Breast epithelium (tissue), 3 donors: ENCODE data around the gene NMRK1.

Experiments
- POLR2A ChIP-seq: fragments of 450-650 bp; IDR thresholded peaks from one replicate; pipeline ENCODE4 v1.6.1; 2016; ENCODE audit warnings: antibody characterized with exemption, mild to moderate bottlenecking, moderate library complexity
- POLR2AphosphoS5 ChIP-seq, 3 donors: sonication (generic); formaldehyde crosslinking; IDR thresholded peaks; one replicate each; pipeline ENCODE4 v1.6.1; 2017; ENCODE audit warnings: antibody characterized with exemption in 3 of 3

DNA sequence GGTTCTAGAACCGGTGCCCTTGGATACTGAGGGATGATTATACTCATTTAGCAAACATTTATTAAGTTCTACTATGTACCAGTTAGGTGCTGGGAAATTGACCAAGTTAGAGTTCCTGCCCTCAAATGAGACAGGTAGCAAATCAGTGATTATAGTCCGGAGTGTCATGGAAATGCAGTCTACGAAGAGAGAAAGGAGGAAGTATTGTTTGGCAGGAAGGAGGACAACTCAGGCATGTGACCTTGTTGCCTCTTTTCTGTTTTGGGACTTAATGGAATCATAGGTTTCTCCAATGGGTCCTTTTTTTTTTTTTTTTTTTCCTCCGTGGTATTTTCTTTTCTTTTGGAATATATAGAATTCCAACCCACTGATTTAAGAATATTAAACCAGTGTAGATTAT, 28.4 kb upstream of the NMRK1 start:
- TF ChIP-seq POLR2A (no peak), POLR2AphosphoS5 (IDR thresholded peaks at IDR 0.05) (no peak)
